ENCODE measurements around the gene RYR2. TPM values are rescaled to one million over a fixed set of nuclear protein-coding genes. Genes with fewer than 3 reads are reported as not detected.
A peak's percentile ranks its signal among the peaks of the same experiment; 100 is the strongest.
"Not testable (repeated sequence)": the region's sequence is repeated elsewhere in the genome, so short reads cannot be mapped to it uniquely, and the experiment has no call there.

RYR2 gene
- total RNA-seq, 1 donor from 2014 or later = 47.0 TPM

DNA sequence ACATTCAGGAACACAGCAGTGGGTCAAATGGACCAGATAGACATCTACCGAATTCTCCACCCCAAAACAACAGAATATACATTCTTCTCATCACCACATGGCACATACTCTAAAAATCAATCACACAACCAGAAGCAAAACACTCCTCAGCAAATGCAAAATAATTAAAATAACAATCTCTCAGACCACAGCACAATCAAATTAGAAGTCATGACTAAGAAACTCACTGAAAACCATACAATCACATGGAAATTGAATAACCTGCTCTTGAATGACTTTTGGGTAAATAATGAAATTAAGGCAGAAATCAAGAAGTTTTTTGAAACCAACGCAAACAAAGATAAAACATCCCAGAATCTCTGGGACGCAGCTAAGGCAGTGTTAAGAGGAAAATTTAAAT, 799.5 kb downstream of the RYR2 start:
- no peak overlapping the region for H3K27ac Mint-ChIP-seq (ENCODE audit: unreplicated experiment)
- no peaks in the 10 kb centered on the region for H3K36me3 Mint-ChIP-seq (ENCODE audit: unreplicated experiment)
- TF ChIP-seq, protein P1, sequence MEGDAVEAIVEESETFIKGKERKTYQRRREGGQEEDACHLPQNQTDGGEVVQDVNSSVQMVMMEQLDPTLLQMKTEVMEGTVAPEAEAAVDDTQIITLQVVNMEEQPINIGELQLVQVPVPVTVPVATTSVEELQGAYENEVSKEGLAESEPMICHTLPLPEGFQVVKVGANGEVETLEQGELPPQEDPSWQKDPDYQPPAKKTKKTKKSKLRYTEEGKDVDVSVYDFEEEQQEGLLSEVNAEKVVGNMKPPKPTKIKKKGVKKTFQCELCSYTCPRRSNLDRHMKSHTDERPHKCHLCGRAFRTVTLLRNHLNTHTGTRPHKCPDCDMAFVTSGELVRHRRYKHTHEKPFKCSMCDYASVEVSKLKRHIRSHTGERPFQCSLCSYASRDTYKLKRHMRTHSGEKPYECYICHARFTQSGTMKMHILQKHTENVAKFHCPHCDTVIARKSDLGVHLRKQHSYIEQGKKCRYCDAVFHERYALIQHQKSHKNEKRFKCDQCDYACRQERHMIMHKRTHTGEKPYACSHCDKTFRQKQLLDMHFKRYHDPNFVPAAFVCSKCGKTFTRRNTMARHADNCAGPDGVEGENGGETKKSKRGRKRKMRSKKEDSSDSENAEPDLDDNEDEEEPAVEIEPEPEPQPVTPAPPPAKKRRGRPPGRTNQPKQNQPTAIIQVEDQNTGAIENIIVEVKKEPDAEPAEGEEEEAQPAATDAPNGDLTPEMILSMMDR (IDR thresholded peaks at IDR 0.05; ENCODE audit: partially characterized antibody, unreplicated experiment) = no peak
- DNase-seq = no peak
- H3K9me3 Mint-ChIP-seq (ENCODE audit: unreplicated experiment) = peaks cover 3% of the 10 kb centered on the region
- peaks cover 1% of the 10 kb centered on the region for H3K27me3 Mint-ChIP-seq (ENCODE audit: unreplicated experiment)
- H3K4me1 Mint-ChIP-seq (ENCODE audit: low read depth, unreplicated experiment) = no peaks in the 10 kb centered on the region
- no peak overlapping the region for H3K4me3 Mint-ChIP-seq (ENCODE audit: unreplicated experiment)

DNA sequence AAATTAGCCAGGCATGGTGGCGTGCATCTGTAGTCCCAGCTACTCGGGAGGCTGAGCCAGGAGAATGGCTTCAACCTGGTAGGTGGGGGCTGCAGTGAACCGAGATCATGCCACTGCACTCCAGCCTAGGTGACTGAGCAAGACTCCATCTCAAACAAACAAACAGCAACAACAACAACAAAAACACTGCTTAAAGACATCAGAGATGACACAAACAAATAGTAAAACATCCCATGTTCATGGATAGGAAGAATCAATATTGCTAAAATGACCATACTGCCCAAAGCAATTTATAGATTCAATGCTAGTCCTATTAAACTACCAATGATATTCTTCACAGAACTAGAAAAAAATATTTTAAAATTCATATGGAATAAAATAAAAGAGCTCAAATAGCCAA, 801.5 kb downstream of the RYR2 start:
- DNase-seq; H3K9me3 Mint-ChIP-seq (ENCODE audit: unreplicated experiment); H3K4me1 Mint-ChIP-seq (ENCODE audit: low read depth, unreplicated experiment); H3K27ac Mint-ChIP-seq (ENCODE audit: unreplicated experiment); H3K36me3 Mint-ChIP-seq (ENCODE audit: unreplicated experiment); H3K27me3 Mint-ChIP-seq (ENCODE audit: unreplicated experiment); H3K4me3 Mint-ChIP-seq (ENCODE audit: unreplicated experiment): not testable (repeated sequence)

DNA sequence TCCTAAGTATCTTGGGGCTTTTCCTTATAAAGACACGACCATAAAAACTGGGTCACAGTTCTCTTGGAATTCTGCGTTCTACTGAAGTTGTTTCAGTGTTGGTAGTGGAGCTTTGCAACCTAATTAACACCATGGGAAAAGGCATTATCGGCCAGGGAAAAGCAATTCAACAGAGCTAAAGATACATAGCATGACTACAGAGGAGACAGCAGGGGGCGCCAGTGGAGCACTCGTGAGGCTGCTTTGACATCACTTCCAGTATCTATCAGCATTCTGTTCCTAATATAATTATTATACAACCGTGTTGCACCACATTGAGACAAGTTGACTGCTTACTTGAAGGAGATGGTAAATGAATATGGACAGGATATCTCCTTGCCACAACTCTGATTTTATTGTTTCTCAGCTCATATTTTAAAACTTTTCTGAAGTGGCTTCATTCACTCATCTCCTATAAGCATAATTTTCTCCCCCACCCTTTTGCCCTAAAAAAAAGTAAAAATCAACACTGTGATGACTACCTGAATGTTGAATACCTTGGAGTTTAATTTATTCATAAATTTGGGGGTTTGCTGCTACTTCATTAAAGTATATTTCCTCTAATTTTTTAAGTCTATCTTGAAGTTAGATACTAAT, 809.3 kb downstream of the RYR2 start:
- Mint-ChIP-seq H3K4me1 (ENCODE audit: low read depth, unreplicated experiment) (no peaks in the 10 kb centered on the region), H3K4me3 (ENCODE audit: unreplicated experiment) (no peak overlapping the region), H3K9me3 (ENCODE audit: unreplicated experiment) (no peaks in the 10 kb centered on the region), H3K27me3 (ENCODE audit: unreplicated experiment) (no peaks in the 10 kb centered on the region), H3K36me3 (ENCODE audit: unreplicated experiment) (no peaks in the 10 kb centered on the region), H3K27ac (ENCODE audit: unreplicated experiment) (no peak overlapping the region)
- peak; percentile 84 for DNase-seq
- TF ChIP-seq, protein P1 (IDR thresholded peaks at IDR 0.05; ENCODE audit: partially characterized antibody, unreplicated experiment) = peak; percentile 75

DNA sequence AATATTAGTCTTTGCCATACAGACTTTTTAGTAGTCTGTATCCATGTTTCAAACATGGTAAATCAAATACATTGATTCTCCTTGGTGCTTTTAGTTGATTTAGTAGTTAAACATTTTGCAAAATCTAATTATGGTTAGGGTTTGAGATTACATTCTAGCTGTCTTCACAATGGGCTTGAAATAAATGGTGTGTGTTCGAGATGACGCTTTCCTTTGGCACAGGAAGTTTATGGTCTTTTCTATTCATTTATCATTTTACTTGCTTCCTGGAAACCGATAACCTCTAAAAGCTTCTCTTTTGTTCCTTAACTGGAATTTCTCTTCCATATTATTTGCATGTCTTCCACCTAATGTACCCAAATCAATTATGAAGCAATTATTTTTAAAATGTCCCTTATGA, 810.4 kb downstream of the RYR2 start:
- TF ChIP-seq, protein P1 (IDR thresholded peaks at IDR 0.05; ENCODE audit: partially characterized antibody, unreplicated experiment) = no peak
- H3K27me3 Mint-ChIP-seq (ENCODE audit: unreplicated experiment) = no peaks in the 10 kb centered on the region
- no peaks in the 10 kb centered on the region for H3K36me3 Mint-ChIP-seq (ENCODE audit: unreplicated experiment)
- no peak overlapping the region for H3K4me3 Mint-ChIP-seq (ENCODE audit: unreplicated experiment)
- no peaks in the 10 kb centered on the region for H3K4me1 Mint-ChIP-seq (ENCODE audit: low read depth, unreplicated experiment)
- H3K27ac Mint-ChIP-seq (ENCODE audit: unreplicated experiment) = no peak overlapping the region
- DNase-seq = no peak
- no peaks in the 10 kb centered on the region for H3K9me3 Mint-ChIP-seq (ENCODE audit: unreplicated experiment)

DNA sequence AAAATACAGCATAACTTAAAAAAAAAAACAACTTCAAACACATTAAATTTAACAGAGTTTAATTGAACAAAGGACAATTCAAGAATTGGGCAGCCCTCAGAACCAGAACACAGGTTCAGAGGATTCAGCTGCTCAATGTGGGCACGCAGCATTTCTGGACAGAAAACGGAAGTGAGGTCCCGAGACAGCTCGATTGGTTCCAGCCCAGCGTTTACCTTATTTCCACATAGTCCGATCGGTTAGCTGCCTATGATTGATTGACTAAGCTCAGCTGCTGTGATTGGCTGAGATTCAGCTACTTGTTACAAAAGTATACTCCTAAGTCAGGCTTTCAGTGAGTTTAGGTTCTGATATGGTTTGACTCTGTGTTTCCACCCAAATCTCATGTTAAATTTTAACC, 815.5 kb downstream of the RYR2 start:
- Mint-ChIP-seq H3K27me3 (ENCODE audit: unreplicated experiment) (no peaks in the 10 kb centered on the region), H3K9me3 (ENCODE audit: unreplicated experiment) (no peaks in the 10 kb centered on the region), H3K4me3 (ENCODE audit: unreplicated experiment) (no peak overlapping the region), H3K4me1 (ENCODE audit: low read depth, unreplicated experiment) (no peaks in the 10 kb centered on the region), H3K27ac (ENCODE audit: unreplicated experiment) (no peak overlapping the region), H3K36me3 (ENCODE audit: unreplicated experiment) (no peaks in the 10 kb centered on the region)
- no peak for DNase-seq
- TF ChIP-seq, protein P1 (IDR thresholded peaks at IDR 0.05; ENCODE audit: partially characterized antibody, unreplicated experiment) = no peak
